Esophagus squamous epithelium (tissue), 5 donors: ENCODE results near the gene XIRP2. TPM values are rescaled to one million over a fixed set of nuclear protein-coding genes. Genes with fewer than 3 reads are reported as not detected.
"Not testable (repeated sequence)": the region's sequence is repeated elsewhere in the genome, so short reads cannot be mapped to it uniquely, and the experiment has no call there.

Source experiments
- DNase-seq: peaks from one replicate; lab custom pipeline; 2025; lab: John Stamatoyannopoulos, UW
- H3K27ac ChIP-seq, 4 donors: fragments of 200-600 bp; sonication (generic); one replicate each; pipeline ENCODE4 v1.5.1; 2016 to 2019; ENCODE audit warnings: mild to moderate bottlenecking in 1 of 4
- H3K27me3 ChIP-seq, 4 donors: fragments of 200-600 bp; sonication (generic); 1 replicate in 3 of 4; 2 replicates in 1 of 4; pipeline versions ENCODE4 v1.5.1 to v1.6.0; 2017 to 2021; ENCODE audit warnings: antibody characterized with exemption in 1 of 4
- H3K36me3 ChIP-seq, 3 donors: fragments of 200-600 bp; sonication (generic); one replicate each; pipeline ENCODE4 v1.5.1; 2016 to 2019
- H3K4me1 ChIP-seq, 3 donors: fragments of 200-600 bp; sonication (generic); one replicate each; pipeline ENCODE4 v1.5.1; 2017 to 2019
- H3K4me3 ChIP-seq, 4 donors: fragments of 200-600 bp; sonication (generic); 1 replicate in 3 of 4; 2 replicates in 1 of 4; pipeline ENCODE4 v1.5.1; 2016 to 2019; ENCODE audit warnings: mild to moderate bottlenecking in 2 of 4, moderate library complexity in 1 of 4
- H3K9me3 ChIP-seq, 3 donors: fragments of 200-600 bp; sonication (generic); one replicate each; pipeline ENCODE4 v1.5.1; 2016 to 2019
- POLR2A ChIP-seq, 4 donors: fragments of 450-650 bp; IDR thresholded peaks; one replicate each; pipeline ENCODE4 v1.6.1; 2017; ENCODE audit warnings: antibody characterized with exemption in 4 of 4, mild to moderate bottlenecking in 4 of 4, moderate library complexity in 3 of 4
- WGBS, 2 donors: methylation state at CpG; one replicate each; pipeline ENCODE4 v1.1.5; 2018; 5-methylcytosine and 5-hydroxymethylcytosine counted together
- intact Hi-C: fragments of 100-400 bp; cut with DNase I; formaldehyde crosslinking; loops from one replicate; pipeline ENCODE4 v1.15.0; 2022
- total RNA-seq, 4 donors: library from RNA; depleted of rRNA; stranded (reverse); fragments of >200 nt; gene quantifications; one replicate each; pipeline ENCODE4 v1.1.0, GENCODE V29; 2016
- TF ChIP-seq, protein P1 (sequence below), 6 experiments: fragments of 450-650 bp in 4 of 6; fragments of 200-600 bp in 2 of 6; sonication (generic) in 2 of 6; IDR thresholded peaks; one replicate each; pipeline ENCODE4 v1.5.1; 2016 to 2019; ENCODE audit warnings: antibody characterized with exemption in 6 of 6, mild to moderate bottlenecking in 4 of 6, moderate library complexity in 4 of 6
- donor health status: DM: yes; HTN: yes; CAD: no.

The XIRP2 gene
- total RNA-seq, 4 donors from 2014 or later = 0.03 TPM; not detected in 3

DNA sequence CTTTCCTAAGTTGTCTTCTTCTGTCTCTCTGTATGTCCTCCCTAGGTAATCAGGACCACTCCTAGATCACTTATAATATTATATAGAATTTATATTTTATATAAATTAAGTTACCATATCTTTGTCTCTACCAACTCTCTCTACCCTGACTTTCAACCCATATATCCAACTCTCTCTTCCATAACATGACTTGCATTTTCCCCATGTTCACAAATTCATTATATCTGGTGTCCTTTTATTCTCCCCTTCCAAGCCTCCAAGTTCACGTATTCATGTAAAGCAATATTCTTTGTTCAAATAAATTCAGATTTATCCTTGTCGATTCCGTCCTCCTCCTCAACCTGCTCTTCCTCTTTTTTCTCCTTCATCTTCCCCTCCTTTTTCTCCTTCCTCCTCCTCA, 127.5 kb downstream of the XIRP2 start:
- intact Hi-C loops = no loop called here
- 90% methylated on average over 3 of the region's 3 CpGs for WGBS, 2 donors
- H3K4me3 ChIP-seq = no peak overlapping the region
- no peak overlapping the region for H3K27ac ChIP-seq
- no peak for DNase-seq
- no peak for TF ChIP-seq POLR2A (IDR thresholded peaks at IDR 0.05)
- TF ChIP-seq, protein P1, sequence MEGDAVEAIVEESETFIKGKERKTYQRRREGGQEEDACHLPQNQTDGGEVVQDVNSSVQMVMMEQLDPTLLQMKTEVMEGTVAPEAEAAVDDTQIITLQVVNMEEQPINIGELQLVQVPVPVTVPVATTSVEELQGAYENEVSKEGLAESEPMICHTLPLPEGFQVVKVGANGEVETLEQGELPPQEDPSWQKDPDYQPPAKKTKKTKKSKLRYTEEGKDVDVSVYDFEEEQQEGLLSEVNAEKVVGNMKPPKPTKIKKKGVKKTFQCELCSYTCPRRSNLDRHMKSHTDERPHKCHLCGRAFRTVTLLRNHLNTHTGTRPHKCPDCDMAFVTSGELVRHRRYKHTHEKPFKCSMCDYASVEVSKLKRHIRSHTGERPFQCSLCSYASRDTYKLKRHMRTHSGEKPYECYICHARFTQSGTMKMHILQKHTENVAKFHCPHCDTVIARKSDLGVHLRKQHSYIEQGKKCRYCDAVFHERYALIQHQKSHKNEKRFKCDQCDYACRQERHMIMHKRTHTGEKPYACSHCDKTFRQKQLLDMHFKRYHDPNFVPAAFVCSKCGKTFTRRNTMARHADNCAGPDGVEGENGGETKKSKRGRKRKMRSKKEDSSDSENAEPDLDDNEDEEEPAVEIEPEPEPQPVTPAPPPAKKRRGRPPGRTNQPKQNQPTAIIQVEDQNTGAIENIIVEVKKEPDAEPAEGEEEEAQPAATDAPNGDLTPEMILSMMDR (IDR thresholded peaks at IDR 0.05) = no peak
- H3K36me3 ChIP-seq = no peaks in the 10 kb centered on the region
- H3K9me3 ChIP-seq = no peaks in the 10 kb centered on the region
- no peaks in the 10 kb centered on the region for H3K27me3 ChIP-seq
- no peaks in the 10 kb centered on the region for H3K4me1 ChIP-seq

DNA sequence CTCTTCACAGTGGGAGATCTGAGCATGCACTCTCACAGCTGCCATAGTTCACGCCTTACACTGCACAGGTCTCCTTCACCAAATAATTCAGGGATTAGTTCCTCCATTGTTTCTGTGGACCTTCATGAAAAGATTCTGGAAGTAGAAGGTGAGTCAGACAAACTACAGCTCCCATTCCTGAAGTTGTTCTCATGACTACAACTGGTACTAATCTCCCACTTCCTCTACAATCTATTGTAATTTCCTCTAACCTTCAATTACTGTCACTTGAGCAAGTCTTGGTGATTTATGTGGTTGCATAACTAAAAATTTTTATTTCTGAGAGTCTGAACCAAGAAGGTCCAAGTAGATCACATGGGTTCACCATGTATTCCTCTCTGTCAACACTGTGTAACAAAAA, 128.7 kb downstream of the XIRP2 start:
- Histone ChIP-seq H3K4me1 (no peaks in the 10 kb centered on the region), H3K27ac (no peak overlapping the region), H3K4me3 (no peak overlapping the region), H3K9me3 (no peaks in the 10 kb centered on the region), H3K36me3 (no peaks in the 10 kb centered on the region), H3K27me3 (no peaks in the 10 kb centered on the region)
- TF ChIP-seq POLR2A (IDR thresholded peaks at IDR 0.05) = no peak
- TF ChIP-seq, protein P1 (IDR thresholded peaks at IDR 0.05) = no peak
- no peak for DNase-seq
- intact Hi-C loops = no loop called here
- 43 to 67% methylated on average over 1 of the region's 1 CpG for WGBS, 2 donors

DNA sequence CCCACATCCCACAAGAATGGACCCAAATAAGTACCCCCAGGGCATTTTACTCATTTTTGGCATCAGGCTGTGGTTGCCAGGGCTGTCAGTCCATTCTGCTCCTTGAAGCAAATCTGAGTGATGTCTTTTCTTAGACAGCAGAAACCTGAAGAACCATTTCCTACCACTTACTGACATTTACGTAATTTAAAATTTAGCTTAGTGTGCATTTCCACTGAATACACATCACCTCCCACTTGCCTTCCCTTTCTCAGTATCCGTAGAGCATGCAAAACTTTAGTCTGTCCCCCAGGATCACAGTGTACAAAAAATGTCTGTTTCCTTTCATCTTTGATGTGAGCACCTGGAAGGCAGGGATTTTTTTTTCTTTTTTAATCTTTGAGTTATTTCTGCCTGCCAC, 130.3 kb downstream of the XIRP2 start:
- H3K27ac ChIP-seq = no peak overlapping the region
- H3K4me1 ChIP-seq = no peaks in the 10 kb centered on the region
- H3K9me3 ChIP-seq = no peaks in the 10 kb centered on the region
- no peaks in the 10 kb centered on the region for H3K27me3 ChIP-seq
- H3K36me3 ChIP-seq = no peaks in the 10 kb centered on the region
- intact Hi-C loops = no loop called here
- H3K4me3 ChIP-seq = no peak overlapping the region
- no peak for DNase-seq
- WGBS, 2 donors = 64 to 74% methylated on average over 2 of the region's 2 CpGs
- TF ChIP-seq, protein P1 (IDR thresholded peaks at IDR 0.05) = no peak
- TF ChIP-seq POLR2A (IDR thresholded peaks at IDR 0.05) = no peak

DNA sequence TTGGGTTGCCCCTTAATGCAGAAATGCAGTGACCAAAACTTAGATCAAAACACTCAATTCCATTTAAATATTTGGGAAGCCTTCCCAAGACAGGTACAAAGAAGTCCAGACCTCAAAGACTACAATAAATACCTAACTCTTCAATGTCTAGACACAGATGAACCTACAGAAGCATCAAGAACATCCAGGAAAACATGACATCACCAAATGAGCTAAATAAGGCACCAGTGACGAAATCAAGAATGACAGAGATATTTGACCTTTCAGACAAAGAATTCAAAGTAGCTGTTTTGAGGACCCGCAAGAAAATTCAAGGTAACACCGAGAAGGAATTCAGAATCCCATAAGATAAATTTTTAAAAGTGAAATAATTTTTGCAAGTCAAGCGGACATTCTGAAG, 140.2 kb downstream of the XIRP2 start:
- Histone ChIP-seq H3K27me3 (no peaks in the 10 kb centered on the region), H3K4me3 (no peak overlapping the region), H3K4me1 (no peaks in the 10 kb centered on the region), H3K9me3 (peaks cover 0 to 13% (median 0%) of the 10 kb centered on the region in 3 donors), H3K27ac (no peak overlapping the region), H3K36me3 (no peaks in the 10 kb centered on the region)
- TF ChIP-seq, protein P1 (IDR thresholded peaks at IDR 0.05) = no peak
- TF ChIP-seq POLR2A (IDR thresholded peaks at IDR 0.05) = no peak
- WGBS, 2 donors = 73 to 86% methylated on average over 4 of the region's 4 CpGs
- intact Hi-C loops = no loop called here
- DNase-seq = no peak

DNA sequence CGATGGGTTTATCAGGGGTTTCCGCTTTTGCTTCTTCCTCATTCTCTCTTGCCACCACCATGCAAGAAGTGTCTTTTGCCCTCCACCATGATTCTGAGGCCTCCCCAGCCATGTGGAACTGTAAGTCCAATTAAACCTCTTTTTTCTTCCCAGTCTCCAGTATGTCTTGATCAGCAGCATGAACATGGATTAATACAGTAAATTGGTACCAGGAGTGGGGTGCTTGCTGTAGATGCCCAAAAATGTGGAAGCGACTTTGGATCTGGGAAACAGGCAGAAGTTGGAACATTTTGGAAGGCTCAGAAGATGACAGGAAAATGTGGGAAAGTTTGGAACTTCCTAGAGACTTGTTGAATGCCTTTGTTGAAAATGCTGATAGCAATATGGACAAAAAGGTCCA, 146.7 kb downstream of the XIRP2 start:
- intact Hi-C loops, H3K27ac ChIP-seq, H3K27me3 ChIP-seq, H3K4me3 ChIP-seq, H3K4me1 ChIP-seq, DNase-seq, H3K36me3 ChIP-seq: not testable (repeated sequence)
- WGBS, 2 donors = 93 to 97% methylated on average over 3 of the region's 3 CpGs
- peaks cover 0 to 38% (median 13%) of the 10 kb centered on the region in 3 donors for H3K9me3 ChIP-seq

DNA sequence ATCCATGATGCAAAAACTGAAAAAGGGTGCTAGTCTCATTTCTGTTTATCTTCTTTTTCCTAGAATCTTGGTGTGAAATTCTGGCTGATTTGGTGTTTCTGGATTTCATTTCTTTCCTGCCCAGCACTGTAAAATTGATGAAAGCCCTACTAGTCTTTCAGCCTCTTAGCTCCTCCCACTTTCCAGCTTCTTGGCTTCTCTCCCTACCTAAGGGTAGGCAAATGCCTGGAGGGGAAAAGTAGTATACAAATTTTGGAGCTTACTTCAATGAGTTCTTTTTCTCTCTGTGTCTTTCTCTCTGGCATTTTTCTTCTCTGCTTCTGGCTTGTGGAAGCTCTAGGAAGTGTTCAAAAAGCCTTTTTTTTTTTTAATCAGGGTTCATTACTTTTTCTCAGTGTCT, 160.5 kb downstream of the XIRP2 start:
- Histone ChIP-seq H3K9me3 (no peaks in the 10 kb centered on the region), H3K36me3 (no peaks in the 10 kb centered on the region), H3K27me3 (no peaks in the 10 kb centered on the region), H3K4me3 (no peak overlapping the region), H3K4me1 (no peaks in the 10 kb centered on the region), H3K27ac (no peak overlapping the region)
- no peak for DNase-seq
- TF ChIP-seq POLR2A (IDR thresholded peaks at IDR 0.05) = no peak
- TF ChIP-seq, protein P1 (IDR thresholded peaks at IDR 0.05) = no peak
- intact Hi-C loops = no loop called here
